GM21528 (cell line): ENCODE data around the gene SUPT6H.

Experiments
- ATAC-seq: cut with Tn5 transposase; IDR thresholded peaks from one replicate; pipeline ENCODE4 v1.9.1; 2021; ENCODE audit warnings: mild to moderate bottlenecking, moderate library complexity; ENCODE audit not compliant: unreplicated experiment, low FRiP score

Gene SUPT6H

GRCh38 chr17:28747801-28748750 is 86.1 kb downstream of the SUPT6H start:
- no peak for ATAC-seq

DNA sequence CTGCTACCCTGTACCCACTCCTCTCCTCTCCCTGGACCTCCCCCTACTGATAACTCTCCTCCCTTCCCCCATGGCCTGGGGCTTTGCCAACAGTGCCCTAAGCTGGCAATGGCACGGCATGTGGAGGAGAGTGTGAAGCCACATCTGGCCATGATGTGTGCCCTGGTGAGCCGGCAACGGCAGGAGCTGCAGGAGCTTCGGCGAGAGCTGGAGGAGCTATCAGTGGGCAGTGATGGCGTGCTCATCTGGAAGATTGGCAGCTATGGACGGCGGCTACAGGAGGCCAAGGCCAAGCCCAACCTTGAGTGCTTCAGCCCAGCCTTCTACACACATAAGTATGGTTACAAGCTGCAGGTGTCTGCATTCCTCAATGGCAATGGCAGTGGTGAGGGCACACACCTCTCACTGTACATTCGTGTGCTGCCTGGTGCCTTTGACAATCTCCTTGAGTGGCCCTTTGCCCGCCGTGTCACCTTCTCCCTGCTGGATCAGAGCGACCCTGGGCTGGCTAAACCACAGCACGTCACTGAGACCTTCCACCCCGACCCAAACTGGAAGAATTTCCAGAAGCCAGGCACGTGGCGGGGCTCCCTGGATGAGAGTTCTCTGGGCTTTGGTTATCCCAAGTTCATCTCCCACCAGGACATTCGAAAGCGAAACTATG is 87.0 kb downstream of the SUPT6H start:
- no peak for ATAC-seq

- no peak for ATAC-seq
Observed at GRCh38 chr17:28749516-28750177, 87.6 kb downstream of the SUPT6H start.

GRCh38 chr17:28750178-28751047 is 88.4 kb downstream of the SUPT6H start:
- peak; percentile 52 for ATAC-seq

DNA sequence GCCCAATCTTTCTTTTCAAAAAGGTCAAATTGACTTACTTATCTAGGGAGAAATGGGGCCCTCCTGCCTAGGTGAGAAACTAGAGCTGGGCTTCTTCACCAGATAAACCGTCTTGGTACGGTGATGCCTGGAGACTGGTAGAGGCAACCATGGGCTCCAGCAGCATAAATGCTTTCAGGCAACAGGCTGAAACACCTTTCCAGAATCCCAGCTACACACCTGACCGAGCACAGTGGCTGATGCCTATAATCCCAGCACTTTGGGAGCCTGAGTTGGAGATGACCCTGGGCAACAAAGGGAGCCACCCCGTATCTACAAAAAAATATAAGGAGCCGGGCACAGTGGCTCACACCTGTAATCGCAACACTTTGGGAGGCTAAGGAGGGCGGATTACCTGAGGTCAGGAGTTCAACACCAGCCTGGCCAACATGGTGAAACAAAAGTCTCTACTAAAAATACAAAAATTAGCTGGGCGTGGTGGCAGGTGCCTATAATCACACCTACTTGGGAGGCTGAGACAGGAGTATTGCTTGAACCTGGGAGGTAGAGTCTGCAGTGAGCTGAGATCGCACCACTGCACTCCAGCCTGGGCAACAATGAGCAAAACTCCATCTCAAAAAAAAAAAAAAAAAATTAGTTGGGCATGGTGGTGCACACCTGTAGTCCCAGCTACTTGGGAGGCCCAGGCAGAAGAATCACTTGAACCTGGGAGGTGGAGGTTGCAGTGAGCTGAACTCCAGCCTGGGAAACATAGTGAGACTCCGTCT is 89.8 kb downstream of the SUPT6H start:
- no peak for ATAC-seq
